ENCODE measurements around the gene SPRED1. TPM values are rescaled to one million over a fixed set of nuclear protein-coding genes. Genes with fewer than 3 reads are reported as not detected.
"Not testable (repeated sequence)": the region's sequence is repeated elsewhere in the genome, so short reads cannot be mapped to it uniquely, and the experiment has no call there.

The SPRED1 gene
- total RNA-seq, 1 experiment from 2014 or later, result 25.9 TPM

GRCh38 chr15:38229705-38230310 lies 22.8 kb upstream of the SPRED1 start:
- no peak for DNase-seq (ENCODE audit: extremely low read depth, low read depth)

GRCh38 chr15:38231436-38231835 lies 21.2 kb upstream of the SPRED1 start:
- no peak for DNase-seq (ENCODE audit: extremely low read depth, low read depth)

- DNase-seq (ENCODE audit: extremely low read depth, low read depth), result not testable (repeated sequence)
Measured at GRCh38 chr15:38237021-38237420, 15.6 kb upstream of the SPRED1 start.

GRCh38 chr15:38238311-38238710 lies 14.3 kb upstream of the SPRED1 start:
- DNase-seq (ENCODE audit: extremely low read depth, low read depth), result no peak

- DNase-seq (ENCODE audit: extremely low read depth, low read depth), result no peak
Measured at GRCh38 chr15:38242055-38242454, 10.6 kb upstream of the SPRED1 start.

GRCh38 chr15:38243278-38244055 lies 9.2 kb upstream of the SPRED1 start:
- DNase-seq (ENCODE audit: extremely low read depth, low read depth), result no peak

GRCh38 chr15:38247336-38247735 lies 5.3 kb upstream of the SPRED1 start:
- DNase-seq (ENCODE audit: extremely low read depth, low read depth), result no peak

GRCh38 chr15:38253351-38253781 lies 730 bp downstream of the SPRED1 start:
- DNase-seq (ENCODE audit: extremely low read depth, low read depth), result peak; percentile 21

- DNase-seq (ENCODE audit: extremely low read depth, low read depth), result peak; percentile 49
Measured at GRCh38 chr15:38254051-38254883, 1.6 kb downstream of the SPRED1 start.

GRCh38 chr15:38255690-38256089 lies 3.1 kb downstream of the SPRED1 start:
- no peak for DNase-seq (ENCODE audit: extremely low read depth, low read depth)

GRCh38 chr15:38257676-38258075 lies 5.0 kb downstream of the SPRED1 start:
- DNase-seq (ENCODE audit: extremely low read depth, low read depth), result no peak

GRCh38 chr15:38259134-38259533 lies 6.5 kb downstream of the SPRED1 start:
- DNase-seq (ENCODE audit: extremely low read depth, low read depth), result no peak

- DNase-seq (ENCODE audit: extremely low read depth, low read depth), result no peak
Measured at GRCh38 chr15:38260077-38260476, 7.4 kb downstream of the SPRED1 start.

- DNase-seq (ENCODE audit: extremely low read depth, low read depth), result no peak
Measured at GRCh38 chr15:38263251-38263650, 10.6 kb downstream of the SPRED1 start.

- DNase-seq (ENCODE audit: extremely low read depth, low read depth), result no peak
Measured at GRCh38 chr15:38263996-38264395, 11.4 kb downstream of the SPRED1 start.

- no peak for DNase-seq (ENCODE audit: extremely low read depth, low read depth)
Measured at GRCh38 chr15:38266247-38266986, 13.8 kb downstream of the SPRED1 start.

GRCh38 chr15:38267421-38268022 lies 14.9 kb downstream of the SPRED1 start:
- no peak for DNase-seq (ENCODE audit: extremely low read depth, low read depth)

- DNase-seq (ENCODE audit: extremely low read depth, low read depth), result no peak
Measured at GRCh38 chr15:38271144-38271543, 18.5 kb downstream of the SPRED1 start.

- no peak for DNase-seq (ENCODE audit: extremely low read depth, low read depth)
Measured at GRCh38 chr15:38271895-38272294, 19.3 kb downstream of the SPRED1 start.

- not testable (repeated sequence) for DNase-seq (ENCODE audit: extremely low read depth, low read depth)
Measured at GRCh38 chr15:38272431-38272830, 19.8 kb downstream of the SPRED1 start.

Data from NCI-H460 (cell line).